HepG2 (cell line): ENCODE data around the gene STK39. TPM values are rescaled to one million over a fixed set of nuclear protein-coding genes. Genes with fewer than 3 reads are reported as not detected.

Experiments used
- AHR ChIP-seq: IDR thresholded peaks from 2 replicates; pipeline ENCODE4 v1.6.1; 2018; ENCODE audit warnings: missing genetic modification reagents, missing compliant biosample characterization
- ARNT2 ChIP-seq: sonication (generic); formaldehyde crosslinking; IDR thresholded peaks from 2 replicates; pipeline ENCODE4 v1.8.0; 2022; ENCODE audit warnings: mild to moderate bottlenecking, low read depth, missing genetic modification reagents, moderate library complexity
- ATAD3A ChIP-seq: sonication (generic); formaldehyde crosslinking; IDR thresholded peaks from 2 replicates; pipeline ENCODE4 v1.4.0; 2020; ENCODE audit warnings: missing genetic modification reagents
- ESRRA ChIP-seq: sonication (generic); formaldehyde crosslinking; IDR thresholded peaks from 2 replicates; pipeline ENCODE4 v1.5.1; 2020; ENCODE audit warnings: mild to moderate bottlenecking, low read depth, missing genetic modification reagents
- HNRNPH1 ChIP-seq: fragments of 200-400 bp; formaldehyde crosslinking; optimal IDR thresholded peaks from 2 replicates; pipeline ENCODE3; 2017; ENCODE audit warnings: mild to moderate bottlenecking, low read depth, low read length
- IKZF4 ChIP-seq: sonication (generic); formaldehyde crosslinking; IDR thresholded peaks from 2 replicates; pipeline ENCODE4 v1.5.1; 2020; ENCODE audit warnings: borderline replicate concordance, mild to moderate bottlenecking, low read depth, missing genetic modification reagents; ENCODE audit errors: not compliant biosample characterization
- MED13 ChIP-seq: sonication (generic); formaldehyde crosslinking; IDR thresholded peaks from 2 replicates; pipeline ENCODE4 v1.5.0; 2020; ENCODE audit warnings: missing genetic modification reagents
- NCOR1 ChIP-seq: fragments of 200-600 bp; sonication (generic); IDR thresholded peaks from 2 replicates; pipeline ENCODE4 v1.7.0; 2017; ENCODE audit warnings: antibody characterized with exemption, low read length, borderline replicate concordance
- NFIB ChIP-seq: sonication (generic); formaldehyde crosslinking; IDR thresholded peaks from 2 replicates; pipeline ENCODE4 v1.9.0; 2021; ENCODE audit warnings: missing genetic modification reagents, mild to moderate bottlenecking, borderline replicate concordance
- NFKB2 ChIP-seq: sonication (generic); formaldehyde crosslinking; IDR thresholded peaks from 2 replicates; pipeline ENCODE4 v1.4.0; 2020; ENCODE audit warnings: missing genetic modification reagents, borderline replicate concordance
- NR1H2 ChIP-seq: sonication (generic); formaldehyde crosslinking; IDR thresholded peaks from 2 replicates; pipeline ENCODE4 v1.8.1; 2022; ENCODE audit warnings: low read depth, missing genetic modification reagents, borderline replicate concordance
- NRL ChIP-seq: sonication (generic); formaldehyde crosslinking; IDR thresholded peaks from 2 replicates; pipeline ENCODE4 v1.5.0; 2020; ENCODE audit warnings: missing genetic modification reagents, mild to moderate bottlenecking, moderate library complexity, borderline replicate concordance
- POLR2A ChIP-seq, 2 experiments: IDR thresholded peaks; 2 replicates each; pipeline ENCODE4 v1.6.1; 2011; ENCODE audit warnings: low read depth in 2 of 2, low read length in 2 of 2, mild to moderate bottlenecking in 1 of 2, moderate library complexity in 1 of 2; ENCODE audit not compliant: insufficient read depth in 1 of 2
- PRMT3 ChIP-seq: sonication (generic); formaldehyde crosslinking; IDR thresholded peaks from 2 replicates; pipeline ENCODE4 v1.8.1; 2022; ENCODE audit warnings: low read depth, mild to moderate bottlenecking, moderate library complexity, missing genetic modification reagents, borderline replicate concordance
- SMARCC2 ChIP-seq: fragments of 450-650 bp; IDR thresholded peaks from 2 replicates; pipeline ENCODE4 v1.6.1; 2017; ENCODE audit warnings: antibody characterized with exemption, mild to moderate bottlenecking
- SPEN ChIP-seq: sonication (generic); formaldehyde crosslinking; IDR thresholded peaks from 2 replicates; pipeline ENCODE4 v1.5.1; 2020; ENCODE audit warnings: low read depth, mild to moderate bottlenecking, missing genetic modification reagents
- XRCC5 ChIP-seq: fragments of 200-400 bp; formaldehyde crosslinking; optimal IDR thresholded peaks from 2 replicates; pipeline ENCODE3; 2017; ENCODE audit warnings: mild to moderate bottlenecking, low read length
- ZNF33B ChIP-seq: sonication (generic); formaldehyde crosslinking; IDR thresholded peaks from 2 replicates; pipeline ENCODE4 v1.5.1; 2020; ENCODE audit warnings: mild to moderate bottlenecking, missing genetic modification reagents
- ZNF343 ChIP-seq: sonication (generic); formaldehyde crosslinking; IDR thresholded peaks from 2 replicates; pipeline ENCODE4 v1.4.0; 2020; ENCODE audit warnings: mild to moderate bottlenecking, missing genetic modification reagents
- ZNF775 ChIP-seq: sonication (generic); formaldehyde crosslinking; IDR thresholded peaks from 2 replicates; pipeline ENCODE4 v1.4.0; 2020; ENCODE audit warnings: missing genetic modification reagents, mild to moderate bottlenecking, moderate library complexity, borderline replicate concordance
- ZNF781 ChIP-seq: sonication (generic); formaldehyde crosslinking; IDR thresholded peaks from 2 replicates; pipeline ENCODE4 v1.5.1; 2020; ENCODE audit warnings: borderline replicate concordance, mild to moderate bottlenecking, missing genetic modification reagents; ENCODE audit errors: not compliant biosample characterization
- ZSCAN30 ChIP-seq: sonication (generic); formaldehyde crosslinking; IDR thresholded peaks from 2 replicates; pipeline ENCODE4 v1.5.0; 2020; ENCODE audit warnings: mild to moderate bottlenecking, missing genetic modification reagents
- polyA plus RNA-seq, 8 experiments: library from polyadenylated mRNA; depleted of rRNA in 3 of 8; stranded (reverse) in 7 of 8; unstranded in 1 of 8; fragments of >200 nt; fragmentation: Illumina TruSeq in 4 of 8; extraction: Trizol in 4 of 8; gene quantifications; 2 replicates each; pipeline versions ENCODE4 v1.2.1 to v1.2.3, GENCODE V29; 2011 to 2016; ENCODE audit warnings: low read depth in 4 of 8, missing spikeins in 1 of 8, mixed read lengths in 1 of 8; ENCODE audit not compliant: insufficient read depth in 1 of 8
- total RNA-seq, 5 experiments: library from RNA; depleted of rRNA; stranded (reverse); fragments of >200 nt; fragmentation: Illumina TruSeq; extraction: Trizol; gene quantifications; 2 replicates each; pipeline ENCODE4 v1.2.3, GENCODE V29; 2016; ENCODE audit warnings: low read depth in 1 of 5
- TF ChIP-seq, protein P1 (sequence below): sonication (generic); formaldehyde crosslinking; IDR thresholded peaks from 2 replicates; pipeline ENCODE4 v1.8.0; 2022; ENCODE audit warnings: low read depth, missing genetic modification reagents
- TF ChIP-seq, protein P2 (sequence below): IDR thresholded peaks from 2 replicates; pipeline ENCODE4 v1.6.1; 2018; ENCODE audit warnings: missing genetic modification reagents
- TF ChIP-seq, protein P3 (sequence below): sonication (generic); formaldehyde crosslinking; IDR thresholded peaks from 2 replicates; pipeline ENCODE4 v1.4.0; 2020; ENCODE audit warnings: mild to moderate bottlenecking, missing genetic modification reagents

STK39 gene
- total and polyA plus RNA-seq, 2 of the 13 experiments (the other 11 are each of a cell fraction or from before 2014, with no cell fraction given): 27.3 to 38.4 TPM

DNA sequence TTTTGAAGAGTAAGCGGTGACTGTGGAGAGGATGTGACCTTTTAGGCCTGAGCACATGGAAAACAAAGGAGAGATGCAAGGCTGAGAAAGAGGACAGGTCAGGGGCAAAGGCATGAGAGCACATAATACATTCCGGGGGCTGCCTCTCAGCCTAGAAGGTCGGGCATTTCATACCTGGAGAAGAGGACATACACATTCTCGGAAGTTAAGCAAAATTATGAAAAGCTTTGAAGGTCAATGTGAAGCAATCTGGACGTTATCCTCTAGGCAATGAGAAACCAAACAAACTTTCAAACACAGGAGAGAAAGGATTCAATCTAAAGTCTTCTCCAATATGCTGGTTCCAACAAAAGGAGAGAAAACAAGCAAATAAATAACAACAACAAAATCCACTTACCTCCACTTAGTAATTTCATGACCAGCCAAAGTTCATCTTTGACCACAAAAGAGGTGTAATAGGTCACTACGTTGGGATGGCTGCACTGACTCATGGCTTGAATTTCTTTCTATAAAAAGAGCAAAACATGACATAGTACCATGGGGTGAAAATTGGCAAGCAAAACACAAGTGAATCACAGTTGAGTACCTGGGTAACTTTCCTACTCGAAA lies 80.4 kb downstream of the STK39 start (continued):
- TF ChIP-seq, protein P1, sequence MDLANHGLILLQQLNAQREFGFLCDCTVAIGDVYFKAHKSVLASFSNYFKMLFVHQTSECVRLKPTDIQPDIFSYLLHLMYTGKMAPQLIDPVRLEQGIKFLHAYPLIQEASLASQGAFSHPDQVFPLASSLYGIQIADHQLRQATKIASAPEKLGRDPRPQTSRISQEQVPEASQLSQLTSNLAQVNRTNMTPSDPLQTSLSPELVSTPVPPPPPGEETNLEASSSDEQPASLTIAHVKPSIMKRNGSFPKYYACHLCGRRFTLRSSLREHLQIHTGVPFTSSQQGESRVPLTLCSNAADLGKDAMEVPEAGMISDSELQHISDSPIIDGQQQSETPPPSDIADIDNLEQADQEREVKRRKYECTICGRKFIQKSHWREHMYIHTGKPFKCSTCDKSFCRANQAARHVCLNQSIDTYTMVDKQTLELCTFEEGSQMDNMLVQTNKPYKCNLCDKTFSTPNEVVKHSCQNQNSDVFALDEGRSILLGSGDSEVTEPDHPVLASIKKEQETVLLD (CRISPR knock-in tag): no peak
- TF ChIP-seq IKZF4 (CRISPR knock-in tag) (no peak), XRCC5 (no peak), NR1H2 (CRISPR knock-in tag) (no peak; the same call in 1 of the 2 replicates), NFIB (no peak), AHR (CRISPR knock-in tag) (no peak), NFKB2 (no peak), SMARCC2 (no peak), ZNF33B (CRISPR knock-in tag) (no peak), ESRRA (peak; percentile 93), POLR2A (IDR thresholded peaks at IDR 0.05; ENCODE audit: insufficient read depth in 1 of 2, low read depth in 2 of 2, low read length in 2 of 2) (no peak), ATAD3A (CRISPR knock-in tag) (no peak), ZNF775 (CRISPR knock-in tag) (no peak), NCOR1 (peak; percentile 38; the same call in 1 of the 2 replicates), ZNF781 (CRISPR knock-in tag) (no peak), SPEN (no peak), HNRNPH1 (no peak), PRMT3 (CRISPR knock-in tag) (no peak), NRL (CRISPR knock-in tag) (no peak), ZNF343 (CRISPR knock-in tag) (no peak), ZSCAN30 (CRISPR knock-in tag) (no peak), MED13 (peak; percentile 86; the same call in 1 of the 2 replicates), ARNT2 (peak; percentile 71; the same call in 1 of the 2 replicates)
- TF ChIP-seq, protein P2, sequence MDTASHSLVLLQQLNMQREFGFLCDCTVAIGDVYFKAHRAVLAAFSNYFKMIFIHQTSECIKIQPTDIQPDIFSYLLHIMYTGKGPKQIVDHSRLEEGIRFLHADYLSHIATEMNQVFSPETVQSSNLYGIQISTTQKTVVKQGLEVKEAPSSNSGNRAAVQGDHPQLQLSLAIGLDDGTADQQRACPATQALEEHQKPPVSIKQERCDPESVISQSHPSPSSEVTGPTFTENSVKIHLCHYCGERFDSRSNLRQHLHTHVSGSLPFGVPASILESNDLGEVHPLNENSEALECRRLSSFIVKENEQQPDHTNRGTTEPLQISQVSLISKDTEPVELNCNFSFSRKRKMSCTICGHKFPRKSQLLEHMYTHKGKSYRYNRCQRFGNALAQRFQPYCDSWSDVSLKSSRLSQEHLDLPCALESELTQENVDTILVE (CRISPR knock-in tag): peak; percentile 31; the same call in 1 of the 2 replicates
- TF ChIP-seq, protein P3, sequence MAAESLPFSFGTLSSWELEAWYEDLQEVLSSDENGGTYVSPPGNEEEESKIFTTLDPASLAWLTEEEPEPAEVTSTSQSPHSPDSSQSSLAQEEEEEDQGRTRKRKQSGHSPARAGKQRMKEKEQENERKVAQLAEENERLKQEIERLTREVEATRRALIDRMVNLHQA: no peak
